ENCODE measurements around the gene RGR. TPM values are rescaled to one million over a fixed set of nuclear protein-coding genes. Genes with fewer than 3 reads are reported as not detected.

Gene RGR, protein sequence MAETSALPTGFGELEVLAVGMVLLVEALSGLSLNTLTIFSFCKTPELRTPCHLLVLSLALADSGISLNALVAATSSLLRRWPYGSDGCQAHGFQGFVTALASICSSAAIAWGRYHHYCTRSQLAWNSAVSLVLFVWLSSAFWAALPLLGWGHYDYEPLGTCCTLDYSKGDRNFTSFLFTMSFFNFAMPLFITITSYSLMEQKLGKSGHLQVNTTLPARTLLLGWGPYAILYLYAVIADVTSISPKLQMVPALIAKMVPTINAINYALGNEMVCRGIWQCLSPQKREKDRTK
- total RNA-seq = not detected
- polyA plus RNA-seq (2013, experiment 1 of 2) = 0.46 TPM
- not detected for polyA plus RNA-seq (2013, experiment 2 of 2)
- long read RNA-seq, experiment 1 = 0 reads
- long read RNA-seq, experiment 2 = 0 reads
- long read RNA-seq, experiment 3 = 0 reads
- long read RNA-seq, experiment 4 = 0 reads

DNA sequence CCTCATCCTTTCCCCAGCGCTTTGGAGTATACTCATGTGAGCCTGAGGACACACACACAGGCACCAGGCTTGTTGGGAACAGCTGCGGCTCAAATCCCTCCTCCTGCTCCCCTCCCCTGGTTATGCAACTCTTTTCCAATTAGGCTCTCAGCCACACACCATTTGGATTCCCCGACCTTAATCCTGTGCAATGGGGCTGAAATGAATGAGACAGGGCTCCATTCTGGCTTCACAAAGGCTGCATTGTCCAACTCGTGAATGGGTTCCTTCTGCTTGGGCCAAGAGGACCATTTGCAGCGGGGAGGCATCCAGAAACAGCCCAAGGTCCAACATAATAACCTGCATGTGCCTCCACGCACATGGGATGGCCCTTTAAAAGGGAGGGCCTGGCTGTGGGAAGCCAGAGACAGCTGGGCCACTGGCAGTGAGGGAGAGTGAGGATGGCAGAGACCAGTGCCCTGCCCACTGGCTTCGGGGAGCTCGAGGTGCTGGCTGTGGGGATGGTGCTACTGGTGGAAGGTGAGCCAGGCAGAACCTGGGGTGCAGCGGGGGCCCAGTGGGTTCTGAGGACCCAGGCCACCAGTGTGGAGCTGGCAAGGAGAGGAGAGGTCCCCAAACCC lies at the start of gene RGR:
Gene RGR (plus strand): TSS at position 403 of the 620 bp plus-strand sequence. CDS start 38 bp downstream, at position 441.
- H3K36me3 Mint-ChIP-seq (ENCODE audit: low read depth) = no peaks in the 10 kb centered on the region
- no peak within 1 kb of the TSS for H3K27ac Mint-ChIP-seq
- TF ChIP-seq, protein P1, sequence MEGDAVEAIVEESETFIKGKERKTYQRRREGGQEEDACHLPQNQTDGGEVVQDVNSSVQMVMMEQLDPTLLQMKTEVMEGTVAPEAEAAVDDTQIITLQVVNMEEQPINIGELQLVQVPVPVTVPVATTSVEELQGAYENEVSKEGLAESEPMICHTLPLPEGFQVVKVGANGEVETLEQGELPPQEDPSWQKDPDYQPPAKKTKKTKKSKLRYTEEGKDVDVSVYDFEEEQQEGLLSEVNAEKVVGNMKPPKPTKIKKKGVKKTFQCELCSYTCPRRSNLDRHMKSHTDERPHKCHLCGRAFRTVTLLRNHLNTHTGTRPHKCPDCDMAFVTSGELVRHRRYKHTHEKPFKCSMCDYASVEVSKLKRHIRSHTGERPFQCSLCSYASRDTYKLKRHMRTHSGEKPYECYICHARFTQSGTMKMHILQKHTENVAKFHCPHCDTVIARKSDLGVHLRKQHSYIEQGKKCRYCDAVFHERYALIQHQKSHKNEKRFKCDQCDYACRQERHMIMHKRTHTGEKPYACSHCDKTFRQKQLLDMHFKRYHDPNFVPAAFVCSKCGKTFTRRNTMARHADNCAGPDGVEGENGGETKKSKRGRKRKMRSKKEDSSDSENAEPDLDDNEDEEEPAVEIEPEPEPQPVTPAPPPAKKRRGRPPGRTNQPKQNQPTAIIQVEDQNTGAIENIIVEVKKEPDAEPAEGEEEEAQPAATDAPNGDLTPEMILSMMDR (conservative IDR thresholded peaks at IDR 0.05) = no peak
- H3K27me3 Mint-ChIP-seq (ENCODE audit: insufficient read depth) = peaks cover 12% of the 10 kb centered on the region
- no peaks in the 10 kb centered on the region for H3K9me3 Mint-ChIP-seq
- no peak for DNase-seq
- no peaks in the 10 kb centered on the region for H3K36me3 ChIP-seq (ENCODE audit: control insufficient read depth, insufficient read depth, low read length)
- no peaks in the 10 kb centered on the region for H3K9me3 ChIP-seq (ENCODE audit: control insufficient read depth, low read length)
- no peak within 1 kb of the TSS for H3K4me3 ChIP-seq (ENCODE audit: low read length)
- peak within 1 kb of the TSS; percentile 6 for H3K27ac ChIP-seq (ENCODE audit: low read depth, low read length)
- H3K4me3 Mint-ChIP-seq = no peak within 1 kb of the TSS
- no peaks in the 10 kb centered on the region for H3K4me1 ChIP-seq (ENCODE audit: control insufficient read depth, insufficient read depth, low read length)
- no peak within 1 kb of the TSS for H3K9ac ChIP-seq (ENCODE audit: extremely low read depth, low read length, poor library complexity, severe bottlenecking)
- 80 to 83% methylated on average over 6 to 9 of the region's 9 CpGs for WGBS, 2 experiments (ENCODE audit: insufficient coverage in 1 of 2, insufficient read length in 1 of 2)
- H3K4me1 Mint-ChIP-seq = peaks cover 4% of the 10 kb centered on the region
- H3K27me3 ChIP-seq (ENCODE audit: control insufficient read depth, insufficient read depth, low read length, poor library complexity, severe bottlenecking) = no peaks in the 10 kb centered on the region

DNA sequence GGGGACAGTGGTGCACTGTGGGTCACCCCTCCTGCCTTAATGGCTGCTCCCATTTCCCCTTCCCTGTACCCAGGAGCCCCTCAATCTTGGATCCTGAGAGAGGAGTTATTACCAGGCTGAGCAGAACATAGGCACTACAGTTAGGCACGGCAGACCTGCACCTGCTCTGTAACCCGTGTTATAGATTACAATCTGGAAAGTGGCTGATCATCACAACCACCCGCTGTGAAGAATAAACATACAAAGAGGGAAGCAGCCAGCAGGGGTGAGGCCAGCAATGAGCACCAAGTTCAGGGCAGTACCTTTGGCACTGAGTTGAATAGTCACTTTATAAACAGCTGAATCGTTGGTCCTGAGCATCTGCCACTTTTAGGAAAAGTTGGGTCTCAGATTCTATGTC lies 48.8 kb upstream of the RGR start:
- H3K36me3 Mint-ChIP-seq (ENCODE audit: low read depth) = no peaks in the 10 kb centered on the region
- no peak overlapping the region for H3K4me3 Mint-ChIP-seq
- Histone ChIP-seq H3K9me3 (ENCODE audit: control insufficient read depth, low read length) (no peaks in the 10 kb centered on the region), H3K9ac (ENCODE audit: extremely low read depth, low read length, poor library complexity, severe bottlenecking) (no peak overlapping the region), H3K4me3 (ENCODE audit: low read length) (no peak overlapping the region), H3K4me1 (ENCODE audit: control insufficient read depth, insufficient read depth, low read length) (no peaks in the 10 kb centered on the region), H3K27ac (ENCODE audit: low read depth, low read length) (no peak overlapping the region), H3K27me3 (ENCODE audit: control insufficient read depth, insufficient read depth, low read length, poor library complexity, severe bottlenecking) (peaks cover 87% of the 10 kb centered on the region), H3K36me3 (ENCODE audit: control insufficient read depth, insufficient read depth, low read length) (no peaks in the 10 kb centered on the region)
- H3K27me3 Mint-ChIP-seq (ENCODE audit: insufficient read depth) = peaks cover 78% of the 10 kb centered on the region
- peaks cover 11% of the 10 kb centered on the region for H3K4me1 Mint-ChIP-seq
- no peaks in the 10 kb centered on the region for H3K9me3 Mint-ChIP-seq
- 56 to 66% methylated on average over 4 of the region's 4 CpGs for WGBS, 2 experiments (ENCODE audit: insufficient coverage in 1 of 2, insufficient read length in 1 of 2)
- DNase-seq = peak; percentile 59
- no peak overlapping the region for H3K27ac Mint-ChIP-seq
- TF ChIP-seq, protein P1 (conservative IDR thresholded peaks at IDR 0.05) = peak; percentile 27

DNA sequence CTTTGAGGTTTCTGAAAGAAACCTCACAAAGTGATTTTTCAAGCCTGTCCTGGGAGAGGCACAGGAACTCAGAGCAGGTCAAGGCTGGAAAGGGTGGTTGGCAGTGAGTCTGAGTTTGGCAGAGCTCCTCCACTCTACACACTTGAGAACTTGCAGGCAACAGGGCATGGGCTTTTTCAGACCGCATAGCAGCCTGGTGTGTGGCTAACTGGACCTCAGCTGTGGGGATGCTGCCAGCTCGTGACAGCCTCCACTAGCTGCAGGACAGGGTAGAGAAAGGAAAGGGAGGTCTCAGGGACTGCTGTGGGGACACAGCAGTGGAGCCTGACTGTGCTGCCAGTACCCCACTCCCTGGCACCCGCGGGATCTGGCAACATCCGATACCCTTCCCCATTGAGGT lies 47.9 kb upstream of the RGR start:
- H3K27me3 ChIP-seq (ENCODE audit: control insufficient read depth, insufficient read depth, low read length, poor library complexity, severe bottlenecking) = peaks cover 78% of the 10 kb centered on the region
- no peak overlapping the region for H3K4me3 ChIP-seq (ENCODE audit: low read length)
- Mint-ChIP-seq H3K9me3 (no peaks in the 10 kb centered on the region), H3K4me3 (no peak overlapping the region), H3K4me1 (peaks cover 11% of the 10 kb centered on the region), H3K36me3 (ENCODE audit: low read depth) (no peaks in the 10 kb centered on the region), H3K27ac (no peak overlapping the region), H3K27me3 (ENCODE audit: insufficient read depth) (peaks cover 70% of the 10 kb centered on the region)
- no peak overlapping the region for H3K9ac ChIP-seq (ENCODE audit: extremely low read depth, low read length, poor library complexity, severe bottlenecking)
- no peak for DNase-seq
- TF ChIP-seq, protein P1 (conservative IDR thresholded peaks at IDR 0.05) = no peak
- no peaks in the 10 kb centered on the region for H3K36me3 ChIP-seq (ENCODE audit: control insufficient read depth, insufficient read depth, low read length)
- no peaks in the 10 kb centered on the region for H3K9me3 ChIP-seq (ENCODE audit: control insufficient read depth, low read length)
- no peak overlapping the region for H3K27ac ChIP-seq (ENCODE audit: low read depth, low read length)
- no peaks in the 10 kb centered on the region for H3K4me1 ChIP-seq (ENCODE audit: control insufficient read depth, insufficient read depth, low read length)
- WGBS, 2 experiments (ENCODE audit: insufficient coverage in 1 of 2, insufficient read length in 1 of 2) = 90 to 100% methylated on average over 2 to 5 of the region's 5 CpGs
